Body of pancreas (tissue), 4 donors: Measurements from ENCODE around the gene SUGP2. TPM values are rescaled to one million over a fixed set of nuclear protein-coding genes. Genes with fewer than 3 reads are reported as not detected.
"Not testable (repeated sequence)": the region's sequence is repeated elsewhere in the genome, so short reads cannot be mapped to it uniquely, and the experiment has no call there.

Experiments used
- ATAC-seq: fragments of 150-250 bp; one replicate; pipeline ENCODE4 v1.9.1; 2016
- DNase-seq, 4 donors: peaks; one replicate each; pipeline ENCODE4 v3.0.0-alpha.2; 2019
- H3K27ac ChIP-seq, 4 donors: fragments of 200-600 bp; sonication (generic); 1 replicate in 3 of 4; 2 replicates in 1 of 4; pipeline versions ENCODE4 v1.5.1 to v1.6.1; 2016 to 2019; ENCODE audit warnings: mild to moderate bottlenecking in 1 of 4, mixed read lengths in 1 of 4, moderate library complexity in 1 of 4
- H3K27me3 ChIP-seq, 2 donors: fragments of 200-600 bp; sonication (generic); one replicate each; pipeline ENCODE4 v1.6.0; 2016; ENCODE audit warnings: mild to moderate bottlenecking in 1 of 2
- H3K36me3 ChIP-seq, 2 donors: fragments of 200-600 bp; sonication (generic); replicated peaks in 1 of 2; 2 replicates each; pipeline ENCODE4 v1.5.1; 2016; ENCODE audit warnings: low read depth in 2 of 2; ENCODE audit not compliant: insufficient read depth in 1 of 2
- H3K4me1 ChIP-seq: fragments of 200-600 bp; sonication (generic); one replicate; pipeline ENCODE4 v1.6.0; 2016
- H3K4me3 ChIP-seq, 2 donors: fragments of 200-600 bp; sonication (generic); 1 replicate in 1 of 2; 2 replicates in 1 of 2; pipeline ENCODE4 v1.5.1; 2016 to 2019
- H3K9me3 ChIP-seq, 3 donors: fragments of 200-600 bp; sonication (generic); 1 replicate in 2 of 3; 2 replicates in 1 of 3; pipeline ENCODE4 v1.5.1; 2016
- CTCF ChIP-seq, 7 experiments: fragments of 450-650 bp in 4 of 7; fragments of 200-600 bp in 3 of 7; sonication (generic) in 3 of 7; IDR thresholded peaks; one replicate each; pipeline ENCODE4 v1.5.1; 2016 to 2019; ENCODE audit warnings: antibody characterized with exemption in 7 of 7
- POLR2A ChIP-seq, 3 donors: fragments of 450-650 bp; IDR thresholded peaks; one replicate each; pipeline ENCODE4 v1.6.1; 2016; ENCODE audit warnings: antibody characterized with exemption in 3 of 3, mild to moderate bottlenecking in 2 of 3
- WGBS, 2 donors: methylation state at CpG; one replicate each; pipeline ENCODE4 v1.1.5; 2017; 5-methylcytosine and 5-hydroxymethylcytosine counted together
- intact Hi-C: fragments of 100-400 bp; cut with DNase I; formaldehyde crosslinking; loops from one replicate; pipeline ENCODE4 v1.15.1; 2023
- total RNA-seq, 2 donors: library from RNA; depleted of rRNA; stranded (reverse); fragments of >200 nt; gene quantifications; one replicate each; pipeline ENCODE4 v1.1.0, GENCODE V29; 2016

The SUGP2 gene
- total RNA-seq, 2 donors from 2014 or later = 22.1 to 115 TPM

- Histone ChIP-seq H3K27ac (no peak overlapping the region), H3K9me3 (no peaks in the 10 kb centered on the region), H3K36me3 (no peaks in the 10 kb centered on the region), H3K27me3 (no peaks in the 10 kb centered on the region), H3K4me1 (no peaks in the 10 kb centered on the region), H3K4me3 (no peak overlapping the region)
- intact Hi-C loops = no loop called here
- DNase-seq = no peak
- 19 to 64% methylated on average over 7 to 26 of the region's 26 CpGs for WGBS, 2 donors
- TF ChIP-seq CTCF (IDR thresholded peaks at IDR 0.05) (no peak), POLR2A (IDR thresholded peaks at IDR 0.05) (no peak)
- no peak for ATAC-seq
Measured at GRCh38 chr19:18961767-18962620, 71.3 kb downstream of the SUGP2 start.

GRCh38 chr19:18960370-18960769, 72.9 kb downstream of the SUGP2 start:
- H3K9me3 ChIP-seq = no peaks in the 10 kb centered on the region
- 70 to 86% methylated on average over 4 of the region's 4 CpGs for WGBS, 2 donors

GRCh38 chr19:18955042-18955441, 78.3 kb downstream of the SUGP2 start:
- H3K9me3 ChIP-seq = no peaks in the 10 kb centered on the region
- WGBS, 2 donors = 87 to 95% methylated on average over 2 of the region's 2 CpGs
- H3K27me3 ChIP-seq = no peaks in the 10 kb centered on the region
- H3K4me3 ChIP-seq = no peak overlapping the region
- H3K27ac ChIP-seq = no peak overlapping the region
- H3K36me3 ChIP-seq = no peaks in the 10 kb centered on the region
- no peak for TF ChIP-seq POLR2A (IDR thresholded peaks at IDR 0.05)
- no peak for TF ChIP-seq CTCF (IDR thresholded peaks at IDR 0.05)
- no peak for ATAC-seq
- H3K4me1 ChIP-seq = no peaks in the 10 kb centered on the region
- DNase-seq = no peak
- intact Hi-C loops = no loop called here

More at GRCh38 chr19:18960370-18960769, 72.9 kb downstream of the SUGP2 start:
- Histone ChIP-seq H3K36me3 (no peaks in the 10 kb centered on the region), H3K27ac (no peak overlapping the region), H3K4me3 (no peak overlapping the region), H3K4me1 (no peaks in the 10 kb centered on the region), H3K27me3 (no peaks in the 10 kb centered on the region)
- TF ChIP-seq CTCF (IDR thresholded peaks at IDR 0.05) = no peak
- TF ChIP-seq POLR2A (IDR thresholded peaks at IDR 0.05) = no peak
- intact Hi-C loops = no loop called here
- no peak for DNase-seq
- ATAC-seq = no peak

- ATAC-seq (no peak), DNase-seq (no peak)
- H3K27ac ChIP-seq = no peak overlapping the region
Measured at GRCh38 chr19:18954094-18954493, 79.2 kb downstream of the SUGP2 start.

GRCh38 chr19:18952364-18953003, 80.8 kb downstream of the SUGP2 start:
- H3K4me1 ChIP-seq, intact Hi-C loops, ATAC-seq, H3K36me3 ChIP-seq, H3K27ac ChIP-seq, DNase-seq, H3K4me3 ChIP-seq, H3K27me3 ChIP-seq, H3K9me3 ChIP-seq: not testable (repeated sequence)
- 55 to 60% methylated on average over 17 of the region's 17 CpGs for WGBS, 2 donors

More at GRCh38 chr19:18954094-18954493, 79.2 kb downstream of the SUGP2 start:
- Histone ChIP-seq H3K36me3 (no peaks in the 10 kb centered on the region), H3K9me3 (no peaks in the 10 kb centered on the region), H3K4me1 (no peaks in the 10 kb centered on the region), H3K27me3 (no peaks in the 10 kb centered on the region), H3K4me3 (no peak overlapping the region)
- TF ChIP-seq POLR2A (IDR thresholded peaks at IDR 0.05) = no peak
- no peak for TF ChIP-seq CTCF (IDR thresholded peaks at IDR 0.05)
- 59 to 85% methylated on average over 3 of the region's 3 CpGs for WGBS, 2 donors
- intact Hi-C loops = no loop called here
